ENCODE measurements around the gene TMEM26. TPM values are rescaled to one million over a fixed set of nuclear protein-coding genes. Genes with fewer than 3 reads are reported as not detected.

Gene TMEM26
- total RNA-seq, 4 donors from 2014 or later = 0.53 to 2.5 (median 0.69) TPM

- Histone ChIP-seq H3K27me3 (no peaks in the 10 kb centered on the region), H3K4me3 (no peak overlapping the region), H3K36me3 (peaks cover 0 to 4% (median 0%) of the 10 kb centered on the region in 3 donors), H3K27ac (no peak overlapping the region), H3K9me3 (peaks cover 0 to 9% (median 0%) of the 10 kb centered on the region in 4 donors), H3K4me1 (no peaks in the 10 kb centered on the region)
- TF ChIP-seq CTCF (IDR thresholded peaks at IDR 0.05) (no peak), POLR2A (IDR thresholded peaks at IDR 0.05) (no peak)
- no peak for DNase-seq
These were observed 30.0 kb downstream of the TMEM26 start for GRCh38 chr10:61423178-61423577.

- TF ChIP-seq POLR2A (IDR thresholded peaks at IDR 0.05) (no peak), CTCF (IDR thresholded peaks at IDR 0.05) (no peak)
- Histone ChIP-seq H3K27ac (no peak overlapping the region), H3K36me3 (no peaks in the 10 kb centered on the region), H3K27me3 (no peaks in the 10 kb centered on the region), H3K4me3 (no peak overlapping the region), H3K9me3 (no peaks in the 10 kb centered on the region), H3K4me1 (no peaks in the 10 kb centered on the region)
- no peak for DNase-seq
These were observed 35.5 kb downstream of the TMEM26 start for GRCh38 chr10:61417661-61418060.

GRCh38 chr10:61415824-61416223 is 37.4 kb downstream of the TMEM26 start:
- TF ChIP-seq POLR2A (IDR thresholded peaks at IDR 0.05) (no peak), CTCF (IDR thresholded peaks at IDR 0.05) (no peak)
- DNase-seq = no peak
- no peak overlapping the region for H3K27ac ChIP-seq

GRCh38 chr10:61411706-61412105 is 41.5 kb downstream of the TMEM26 start:
- H3K36me3 ChIP-seq = no peaks in the 10 kb centered on the region
- TF ChIP-seq POLR2A (IDR thresholded peaks at IDR 0.05) (no peak), CTCF (IDR thresholded peaks at IDR 0.05) (no peak)

More at GRCh38 chr10:61415824-61416223, 37.4 kb downstream of the TMEM26 start:
- H3K9me3 ChIP-seq = no peaks in the 10 kb centered on the region
- H3K4me1 ChIP-seq = no peaks in the 10 kb centered on the region
- no peak overlapping the region for H3K4me3 ChIP-seq
- no peaks in the 10 kb centered on the region for H3K36me3 ChIP-seq
- no peaks in the 10 kb centered on the region for H3K27me3 ChIP-seq

GRCh38 chr10:61410353-61411070 is 42.7 kb downstream of the TMEM26 start:
- TF ChIP-seq CTCF (IDR thresholded peaks at IDR 0.05) = no peak
- TF ChIP-seq POLR2A (IDR thresholded peaks at IDR 0.05) = no peak
- Histone ChIP-seq H3K9me3 (no peaks in the 10 kb centered on the region), H3K27ac (no peak overlapping the region), H3K27me3 (no peaks in the 10 kb centered on the region), H3K36me3 (no peaks in the 10 kb centered on the region), H3K4me3 (no peak overlapping the region), H3K4me1 (no peaks in the 10 kb centered on the region)
- no peak for DNase-seq

More at GRCh38 chr10:61411706-61412105, 41.5 kb downstream of the TMEM26 start:
- H3K27me3 ChIP-seq = no peaks in the 10 kb centered on the region
- H3K4me1 ChIP-seq = no peaks in the 10 kb centered on the region
- no peak overlapping the region for H3K27ac ChIP-seq
- DNase-seq = no peak
- no peaks in the 10 kb centered on the region for H3K9me3 ChIP-seq
- no peak overlapping the region for H3K4me3 ChIP-seq

Measured in Peyer's patch (tissue), 4 donors.